GM12891 (cell line): Measurements from ENCODE around the gene BTNL2.

Source experiments
- PAX5 ChIP-seq: IDR thresholded peaks from 2 replicates; pipeline ENCODE4 v1.6.1; 2011; ENCODE audit warnings: low read length, moderate library complexity, mild to moderate bottlenecking; ENCODE audit not compliant: insufficient read depth, severe bottlenecking
- POLR2A ChIP-seq: IDR thresholded peaks from 2 replicates; pipeline ENCODE4 v1.6.1; 2011; ENCODE audit warnings: low read depth, low read length, control low read depth
- POLR2AphosphoS5 ChIP-seq: IDR thresholded peaks from 2 replicates; pipeline ENCODE4 v1.6.1; 2011; ENCODE audit warnings: low read depth, low read length, control low read depth
- POU2F2 ChIP-seq: IDR thresholded peaks from 2 replicates; pipeline ENCODE4 v1.6.1; 2011; ENCODE audit warnings: low read depth, mild to moderate bottlenecking, control low read depth, low read length, moderate library complexity
- SPI1 ChIP-seq: IDR thresholded peaks from 2 replicates; pipeline ENCODE4 v1.6.1; 2011; ENCODE audit warnings: low read depth, low read length, control low read depth
- TAF1 ChIP-seq: IDR thresholded peaks from 2 replicates; pipeline ENCODE4 v1.6.1; 2011; ENCODE audit warnings: low read depth, low read length, control low read depth

- TF ChIP-seq POU2F2 (no peak), POLR2A (no peak), POLR2AphosphoS5 (no peak), TAF1 (no peak), SPI1 (no peak), PAX5 (no peak)
Measured at GRCh38 chr6:32410906-32411305, 3.9 kb upstream of the BTNL2 start.
